Measurements from ENCODE around the gene PPARD. TPM values are rescaled to one million over a fixed set of nuclear protein-coding genes. Genes with fewer than 3 reads are reported as not detected.

PPARD gene
- total and polyA plus RNA-seq, 2 of the 13 experiments (the other 11 are each of a cell fraction or from before 2014, with no cell fraction given): 6.1 to 13.3 TPM

GRCh38 chr6:35452183-35453090, 110.1 kb downstream of the PPARD start, which contains the start of gene FANCE (continued):
- TF ChIP-seq, protein P1, sequence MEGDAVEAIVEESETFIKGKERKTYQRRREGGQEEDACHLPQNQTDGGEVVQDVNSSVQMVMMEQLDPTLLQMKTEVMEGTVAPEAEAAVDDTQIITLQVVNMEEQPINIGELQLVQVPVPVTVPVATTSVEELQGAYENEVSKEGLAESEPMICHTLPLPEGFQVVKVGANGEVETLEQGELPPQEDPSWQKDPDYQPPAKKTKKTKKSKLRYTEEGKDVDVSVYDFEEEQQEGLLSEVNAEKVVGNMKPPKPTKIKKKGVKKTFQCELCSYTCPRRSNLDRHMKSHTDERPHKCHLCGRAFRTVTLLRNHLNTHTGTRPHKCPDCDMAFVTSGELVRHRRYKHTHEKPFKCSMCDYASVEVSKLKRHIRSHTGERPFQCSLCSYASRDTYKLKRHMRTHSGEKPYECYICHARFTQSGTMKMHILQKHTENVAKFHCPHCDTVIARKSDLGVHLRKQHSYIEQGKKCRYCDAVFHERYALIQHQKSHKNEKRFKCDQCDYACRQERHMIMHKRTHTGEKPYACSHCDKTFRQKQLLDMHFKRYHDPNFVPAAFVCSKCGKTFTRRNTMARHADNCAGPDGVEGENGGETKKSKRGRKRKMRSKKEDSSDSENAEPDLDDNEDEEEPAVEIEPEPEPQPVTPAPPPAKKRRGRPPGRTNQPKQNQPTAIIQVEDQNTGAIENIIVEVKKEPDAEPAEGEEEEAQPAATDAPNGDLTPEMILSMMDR (CRISPR knock-in tag; IDR thresholded peaks at IDR 0.05): peak; percentile 31; the same call in 1 of the 2 replicates
- TF ChIP-seq ZNF24 (IDR thresholded peaks at IDR 0.05): no peak
- no peak for TF ChIP-seq MZF1 (CRISPR knock-in tag; IDR thresholded peaks at IDR 0.05; ENCODE audit: borderline replicate concordance)
- TF ChIP-seq KDM5B (CRISPR knock-in tag; IDR thresholded peaks at IDR 0.05; ENCODE audit: borderline replicate concordance): peak; percentile 88; the same call in 1 of the 2 replicates
- TF ChIP-seq PREB (CRISPR knock-in tag; IDR thresholded peaks at IDR 0.05): no peak
- TF ChIP-seq SKI (IDR thresholded peaks at IDR 0.05; ENCODE audit: partially characterized antibody): no peak
- TF ChIP-seq NCOA2 (CRISPR knock-in tag; IDR thresholded peaks at IDR 0.05): no peak; the same call in 1 of the 2 replicates
- no peak for TF ChIP-seq ZNF12 (CRISPR knock-in tag; IDR thresholded peaks at IDR 0.05)
- no peak for TF ChIP-seq SSRP1 (CRISPR knock-in tag; IDR thresholded peaks at IDR 0.05)
- TF ChIP-seq, protein P2, sequence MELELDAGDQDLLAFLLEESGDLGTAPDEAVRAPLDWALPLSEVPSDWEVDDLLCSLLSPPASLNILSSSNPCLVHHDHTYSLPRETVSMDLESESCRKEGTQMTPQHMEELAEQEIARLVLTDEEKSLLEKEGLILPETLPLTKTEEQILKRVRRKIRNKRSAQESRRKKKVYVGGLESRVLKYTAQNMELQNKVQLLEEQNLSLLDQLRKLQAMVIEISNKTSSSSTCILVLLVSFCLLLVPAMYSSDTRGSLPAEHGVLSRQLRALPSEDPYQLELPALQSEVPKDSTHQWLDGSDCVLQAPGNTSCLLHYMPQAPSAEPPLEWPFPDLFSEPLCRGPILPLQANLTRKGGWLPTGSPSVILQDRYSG (CRISPR knock-in tag; IDR thresholded peaks at IDR 0.05): no peak; the same call in 1 of the 2 replicates
- TF ChIP-seq CBX5 (CRISPR knock-in tag; IDR thresholded peaks at IDR 0.05; ENCODE audit: borderline replicate concordance): no peak; the same call in 1 of the 2 replicates
- TF ChIP-seq, protein P3, sequence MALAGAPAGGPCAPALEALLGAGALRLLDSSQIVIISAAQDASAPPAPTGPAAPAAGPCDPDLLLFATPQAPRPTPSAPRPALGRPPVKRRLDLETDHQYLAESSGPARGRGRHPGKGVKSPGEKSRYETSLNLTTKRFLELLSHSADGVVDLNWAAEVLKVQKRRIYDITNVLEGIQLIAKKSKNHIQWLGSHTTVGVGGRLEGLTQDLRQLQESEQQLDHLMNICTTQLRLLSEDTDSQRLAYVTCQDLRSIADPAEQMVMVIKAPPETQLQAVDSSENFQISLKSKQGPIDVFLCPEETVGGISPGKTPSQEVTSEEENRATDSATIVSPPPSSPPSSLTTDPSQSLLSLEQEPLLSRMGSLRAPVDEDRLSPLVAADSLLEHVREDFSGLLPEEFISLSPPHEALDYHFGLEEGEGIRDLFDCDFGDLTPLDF (CRISPR knock-in tag; IDR thresholded peaks at IDR 0.05): peak; percentile 92
- TF ChIP-seq DRAP1 (CRISPR knock-in tag; IDR thresholded peaks at IDR 0.05): peak; percentile 60; the same call in 1 of the 2 replicates
- TF ChIP-seq, protein P4, sequence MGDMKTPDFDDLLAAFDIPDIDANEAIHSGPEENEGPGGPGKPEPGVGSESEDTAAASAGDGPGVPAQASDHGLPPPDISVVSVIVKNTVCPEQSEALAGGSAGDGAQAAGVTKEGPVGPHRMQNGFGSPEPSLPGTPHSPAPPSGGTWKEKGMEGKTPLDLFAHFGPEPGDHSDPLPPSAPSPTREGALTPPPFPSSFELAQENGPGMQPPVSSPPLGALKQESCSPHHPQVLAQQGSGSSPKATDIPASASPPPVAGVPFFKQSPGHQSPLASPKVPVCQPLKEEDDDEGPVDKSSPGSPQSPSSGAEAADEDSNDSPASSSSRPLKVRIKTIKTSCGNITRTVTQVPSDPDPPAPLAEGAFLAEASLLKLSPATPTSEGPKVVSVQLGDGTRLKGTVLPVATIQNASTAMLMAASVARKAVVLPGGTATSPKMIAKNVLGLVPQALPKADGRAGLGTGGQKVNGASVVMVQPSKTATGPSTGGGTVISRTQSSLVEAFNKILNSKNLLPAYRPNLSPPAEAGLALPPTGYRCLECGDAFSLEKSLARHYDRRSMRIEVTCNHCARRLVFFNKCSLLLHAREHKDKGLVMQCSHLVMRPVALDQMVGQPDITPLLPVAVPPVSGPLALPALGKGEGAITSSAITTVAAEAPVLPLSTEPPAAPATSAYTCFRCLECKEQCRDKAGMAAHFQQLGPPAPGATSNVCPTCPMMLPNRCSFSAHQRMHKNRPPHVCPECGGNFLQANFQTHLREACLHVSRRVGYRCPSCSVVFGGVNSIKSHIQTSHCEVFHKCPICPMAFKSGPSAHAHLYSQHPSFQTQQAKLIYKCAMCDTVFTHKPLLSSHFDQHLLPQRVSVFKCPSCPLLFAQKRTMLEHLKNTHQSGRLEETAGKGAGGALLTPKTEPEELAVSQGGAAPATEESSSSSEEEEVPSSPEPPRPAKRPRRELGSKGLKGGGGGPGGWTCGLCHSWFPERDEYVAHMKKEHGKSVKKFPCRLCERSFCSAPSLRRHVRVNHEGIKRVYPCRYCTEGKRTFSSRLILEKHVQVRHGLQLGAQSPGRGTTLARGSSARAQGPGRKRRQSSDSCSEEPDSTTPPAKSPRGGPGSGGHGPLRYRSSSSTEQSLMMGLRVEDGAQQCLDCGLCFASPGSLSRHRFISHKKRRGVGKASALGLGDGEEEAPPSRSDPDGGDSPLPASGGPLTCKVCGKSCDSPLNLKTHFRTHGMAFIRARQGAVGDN (CRISPR knock-in tag; IDR thresholded peaks at IDR 0.05): peak; percentile 93
- TF ChIP-seq CERS6 (CRISPR knock-in tag; IDR thresholded peaks at IDR 0.05): peak; percentile 33; the same call in 1 of the 2 replicates

Data from HepG2 (cell line).